SK-MEL-5 (cell line): ENCODE data around the gene EMD. TPM values are rescaled to one million over a fixed set of nuclear protein-coding genes. Genes with fewer than 3 reads are reported as not detected.
A peak's percentile ranks its signal among the peaks of the same experiment; 100 is the strongest.
"Not testable (repeated sequence)": the region's sequence is repeated elsewhere in the genome, so short reads cannot be mapped to it uniquely, and the experiment has no call there.

ENCODE experiments used
- DNase-seq: peaks from one replicate; pipeline ENCODE4 v3.0.0-alpha.2; 2016; ENCODE audit warnings: low read depth, low spot score
- in situ Hi-C: cut with HindIII; loops from 2 replicates; pipeline ENCODE4 v1.10.0; 2016; ENCODE audit warnings: low sequenced_read_pairs, high pct_unique_total_duplicates, low pct_unique_long_range_greater_than_20kb
- polyA plus RNA-seq, 2 experiments: library from polyadenylated mRNA; depleted of rRNA; stranded (reverse); fragments of >200 nt; gene quantifications; 2 replicates each; pipeline ENCODE4 v1.2.3, GENCODE V29; 2015
- total RNA-seq: library from RNA; depleted of rRNA; stranded (reverse); fragments of >200 nt; shearing (Covaris generic); gene quantifications from 2 replicates; pipeline ENCODE4 v1.2.3, GENCODE V29; 2014; rRNA removed

EMD gene
- total RNA-seq: 15.4 and 21.3 TPM in 2 replicates
- polyA plus RNA-seq (2015; cell fraction: cytosol; rRNA removed): 66.5 and 77.3 TPM in 2 replicates
- 119 and 130 TPM in 2 replicates for polyA plus RNA-seq (2015; cell fraction: nucleus; rRNA removed)

DNA sequence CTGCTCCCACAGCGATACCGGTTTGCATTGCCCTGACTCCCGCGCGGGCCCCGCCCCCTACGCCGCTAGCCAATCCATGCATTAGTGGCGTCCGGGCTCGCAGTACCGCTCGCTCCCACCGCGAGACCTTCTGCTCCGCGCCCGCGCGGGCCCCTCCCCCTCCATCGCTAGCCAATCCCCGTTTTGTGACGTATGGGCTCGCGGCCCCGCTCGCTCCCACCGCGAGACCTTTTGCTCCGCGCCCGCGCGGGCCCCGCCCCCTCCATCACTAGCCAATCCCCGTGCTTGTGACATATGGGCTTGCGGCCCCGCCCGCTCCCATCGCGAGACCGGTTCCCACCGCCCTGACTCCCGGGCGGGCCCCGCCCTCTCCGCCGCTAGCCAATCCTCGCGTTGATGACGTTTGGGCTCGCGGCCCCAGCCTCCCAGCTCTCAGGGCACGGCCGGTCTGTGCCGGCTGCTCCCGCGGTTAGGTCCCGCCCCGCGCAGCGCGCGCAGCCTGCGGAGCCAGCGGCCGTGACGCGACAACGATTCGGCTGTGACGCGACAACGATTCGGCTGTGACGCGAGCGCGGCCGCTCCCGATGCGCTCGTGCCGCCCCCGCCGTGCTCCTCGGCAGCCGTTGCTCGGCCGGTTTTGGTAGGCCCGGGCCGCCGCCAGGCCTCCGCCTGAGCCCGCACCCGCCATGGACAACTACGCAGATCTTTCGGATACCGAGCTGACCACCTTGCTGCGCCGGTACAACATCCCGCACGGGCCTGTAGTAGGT, at the start of gene EMD:
TSS of gene EMD (plus strand) at position 497 of the 770 bp plus-strand sequence. CDS start at position 687, 190 bp downstream.
- in situ Hi-C loops: no loop called here
- peak; percentile 96 for DNase-seq

DNA sequence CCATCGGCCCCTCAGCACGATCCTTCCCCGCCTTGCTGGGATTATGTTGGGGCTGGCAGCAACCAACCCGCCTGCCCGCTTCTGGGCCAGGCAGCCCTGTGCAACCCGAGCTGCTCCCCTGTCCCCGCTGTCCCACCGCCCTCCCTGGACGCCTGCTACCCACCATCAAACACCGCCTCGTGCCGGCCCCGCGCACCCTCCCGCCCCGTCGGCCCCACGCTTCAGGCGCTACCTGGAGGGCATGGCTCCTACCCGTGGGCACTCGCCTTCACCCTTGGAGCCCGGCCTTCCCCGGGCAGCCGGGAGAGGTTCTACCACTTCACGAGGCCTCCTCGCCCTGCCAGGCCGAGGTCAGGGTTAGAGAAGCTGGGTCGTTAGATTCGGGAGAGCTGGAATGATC, 46.5 kb upstream of the EMD start:
- in situ Hi-C loops: no loop called here
- no peak for DNase-seq

DNA sequence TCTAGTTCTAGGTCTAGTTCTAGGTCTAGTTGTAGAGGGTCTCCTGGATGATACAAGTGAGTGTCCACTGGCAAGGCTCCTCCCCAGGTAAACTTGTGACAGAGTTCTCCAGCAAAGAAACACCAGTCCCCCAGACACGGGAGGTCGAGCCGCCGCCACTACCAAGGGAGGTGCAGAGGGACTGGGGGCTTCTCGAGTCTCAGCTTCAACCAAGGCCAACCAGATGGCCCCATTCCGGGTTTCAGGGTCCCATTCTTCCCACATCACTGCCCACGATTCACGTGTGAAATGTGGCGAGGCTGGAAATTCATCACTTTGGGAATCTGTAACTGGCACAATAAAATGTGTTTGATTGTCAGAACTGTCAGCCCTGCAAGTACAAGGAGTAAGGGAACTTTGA, 46.0 kb upstream of the EMD start:
- in situ Hi-C loops: no loop called here
- no peak for DNase-seq

DNA sequence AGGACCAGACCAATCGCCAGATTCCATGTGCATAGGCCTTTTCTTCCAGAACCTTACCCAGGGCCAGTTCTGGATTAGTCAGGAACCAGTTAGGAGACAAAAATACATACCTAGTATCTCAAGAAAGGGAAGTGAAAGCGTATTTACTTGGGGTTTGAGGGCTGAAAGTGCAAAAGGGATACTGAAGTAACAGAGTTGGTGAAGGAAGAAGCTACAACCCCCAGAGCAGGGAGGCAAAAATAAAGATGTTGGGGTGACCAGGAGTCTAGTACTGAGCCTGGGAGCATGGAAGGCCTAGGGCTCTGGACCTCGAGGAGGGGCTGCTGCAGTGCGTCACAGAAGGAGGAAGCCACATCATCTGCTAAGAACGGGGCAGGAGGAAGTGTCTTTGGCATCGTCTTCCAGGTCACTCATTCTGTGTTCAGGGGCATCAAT, 45.2 kb upstream of the EMD start:
- DNase-seq: no peak
- in situ Hi-C loops: no loop called here

DNA sequence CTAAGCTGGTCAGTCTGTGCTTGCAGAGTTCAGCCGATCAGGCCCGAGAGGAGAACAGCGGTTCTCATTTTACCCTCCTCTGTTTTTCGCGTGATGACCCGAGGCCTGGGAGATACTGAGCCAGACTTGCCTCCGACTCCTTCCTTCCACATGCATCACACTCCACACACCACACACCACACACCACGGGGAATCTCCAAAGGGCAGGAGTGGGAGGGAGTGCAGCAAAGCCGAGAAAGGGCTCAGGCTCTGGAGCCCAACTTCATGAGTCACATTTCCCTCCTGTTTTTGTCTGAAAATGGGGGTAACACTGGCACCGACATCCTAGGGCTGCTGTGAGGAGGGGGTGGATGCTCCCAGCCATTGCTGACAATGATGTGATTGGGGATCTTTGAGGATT, 44.6 kb upstream of the EMD start:
- DNase-seq: no peak
- in situ Hi-C loops: no loop called here

DNA sequence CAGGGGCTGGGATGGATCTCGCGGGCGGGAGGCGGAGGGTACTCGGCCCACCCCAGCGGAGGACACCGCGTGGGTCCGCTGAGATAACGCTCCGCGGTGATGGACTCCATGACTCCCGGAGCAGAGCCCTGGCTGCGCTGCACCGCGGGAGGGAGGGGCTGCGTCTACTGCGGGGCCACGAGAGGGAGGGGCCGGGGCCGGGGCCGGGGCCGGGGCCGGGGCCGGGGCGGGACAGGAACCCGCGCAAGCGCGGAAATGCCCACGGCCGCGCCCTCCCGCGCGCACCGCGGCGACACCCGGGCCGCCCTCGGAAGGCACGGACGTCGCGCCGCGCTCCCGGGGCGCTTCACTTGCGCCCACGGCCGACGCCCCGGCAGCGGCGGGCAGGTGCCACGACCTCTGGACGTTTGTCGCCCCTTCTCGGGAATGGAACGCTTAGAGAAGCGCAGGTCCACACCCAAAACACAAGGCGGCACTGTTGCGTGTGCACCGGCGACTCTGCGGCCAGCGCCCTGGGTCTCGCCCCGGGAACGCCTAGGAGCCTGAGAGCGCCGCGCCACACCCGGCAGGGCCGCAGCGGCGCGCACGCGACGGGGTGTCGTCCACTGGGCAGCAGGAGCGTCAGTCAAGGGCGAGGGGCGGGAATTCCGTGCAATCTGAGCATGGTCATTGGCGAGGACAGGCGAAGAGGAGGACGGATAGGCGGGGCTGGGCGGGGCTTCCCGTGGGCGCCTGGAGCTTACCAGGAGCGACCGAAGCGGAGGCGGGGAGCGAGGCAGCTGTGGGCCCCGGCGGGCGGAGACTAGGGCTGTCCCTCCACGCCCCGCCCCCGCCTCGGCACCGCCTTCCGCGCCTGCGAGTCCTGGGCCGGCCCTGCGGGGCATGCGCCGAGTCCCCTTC, 37.4 kb upstream of the EMD start:
- in situ Hi-C loops, DNase-seq: not testable (repeated sequence)

DNA sequence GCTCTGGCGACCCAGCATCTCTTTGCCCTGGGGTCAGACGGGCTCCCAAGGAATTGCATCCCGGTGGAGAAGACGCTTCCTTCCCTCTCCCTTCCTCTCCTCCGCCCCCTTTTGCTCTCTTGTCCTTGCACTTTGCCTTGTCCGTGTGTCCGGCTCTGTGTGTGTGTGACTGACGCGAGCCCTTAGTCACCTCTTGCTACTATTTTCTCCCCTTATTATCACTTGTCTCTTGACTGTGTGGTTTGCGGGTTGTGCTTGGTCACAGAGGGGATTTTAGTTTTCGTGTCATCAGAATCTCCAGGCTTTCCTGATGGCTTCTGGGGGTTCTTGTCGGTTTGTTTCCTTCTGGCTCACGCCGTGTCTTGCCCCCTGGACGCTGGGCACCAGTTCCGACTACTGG, 36.0 kb upstream of the EMD start:
- DNase-seq, in situ Hi-C loops: not testable (repeated sequence)

DNA sequence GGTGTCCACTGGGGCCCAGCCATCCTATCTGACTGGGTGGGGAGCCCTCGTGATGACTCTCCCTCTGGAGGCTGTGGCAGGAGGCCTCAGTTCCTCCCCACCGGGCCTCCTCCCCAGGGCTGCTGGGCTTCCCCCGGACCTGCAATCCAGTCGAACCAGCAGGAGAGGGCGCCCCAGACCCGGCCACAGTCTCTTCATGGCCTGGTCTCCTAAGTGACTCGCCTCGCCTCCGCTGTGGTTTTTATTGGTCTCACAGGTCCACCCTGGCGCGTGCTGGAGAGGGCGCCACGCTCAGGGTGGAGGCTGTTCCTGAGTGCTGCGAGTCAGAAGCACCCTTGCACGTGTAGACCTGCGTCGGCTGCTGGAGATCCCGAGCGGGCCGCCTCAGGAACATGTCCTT, 35.5 kb upstream of the EMD start:
- in situ Hi-C loops, DNase-seq: not testable (repeated sequence)

DNA sequence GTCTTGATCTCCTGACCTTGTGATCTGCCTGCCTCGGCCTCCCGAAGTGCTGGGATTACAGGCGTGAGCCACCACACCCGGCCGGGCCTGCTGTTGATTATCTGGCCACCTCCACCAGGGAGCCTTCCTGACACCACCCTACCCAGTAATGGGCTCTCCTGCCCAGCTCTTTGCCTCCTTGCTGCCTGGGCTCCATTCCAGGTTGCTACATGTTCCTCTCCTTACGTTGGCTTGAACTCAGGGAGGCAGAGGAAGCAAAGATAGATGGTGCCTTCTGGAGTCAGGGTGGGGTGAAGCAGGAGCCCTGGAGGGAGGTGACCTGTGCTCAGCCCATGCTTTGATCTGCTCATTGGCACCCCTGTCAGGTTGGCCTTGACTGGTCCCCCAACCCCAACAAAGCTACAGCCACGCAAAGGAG, 31.0 kb upstream of the EMD start:
- no peak for DNase-seq
- in situ Hi-C loops: no loop called here

DNA sequence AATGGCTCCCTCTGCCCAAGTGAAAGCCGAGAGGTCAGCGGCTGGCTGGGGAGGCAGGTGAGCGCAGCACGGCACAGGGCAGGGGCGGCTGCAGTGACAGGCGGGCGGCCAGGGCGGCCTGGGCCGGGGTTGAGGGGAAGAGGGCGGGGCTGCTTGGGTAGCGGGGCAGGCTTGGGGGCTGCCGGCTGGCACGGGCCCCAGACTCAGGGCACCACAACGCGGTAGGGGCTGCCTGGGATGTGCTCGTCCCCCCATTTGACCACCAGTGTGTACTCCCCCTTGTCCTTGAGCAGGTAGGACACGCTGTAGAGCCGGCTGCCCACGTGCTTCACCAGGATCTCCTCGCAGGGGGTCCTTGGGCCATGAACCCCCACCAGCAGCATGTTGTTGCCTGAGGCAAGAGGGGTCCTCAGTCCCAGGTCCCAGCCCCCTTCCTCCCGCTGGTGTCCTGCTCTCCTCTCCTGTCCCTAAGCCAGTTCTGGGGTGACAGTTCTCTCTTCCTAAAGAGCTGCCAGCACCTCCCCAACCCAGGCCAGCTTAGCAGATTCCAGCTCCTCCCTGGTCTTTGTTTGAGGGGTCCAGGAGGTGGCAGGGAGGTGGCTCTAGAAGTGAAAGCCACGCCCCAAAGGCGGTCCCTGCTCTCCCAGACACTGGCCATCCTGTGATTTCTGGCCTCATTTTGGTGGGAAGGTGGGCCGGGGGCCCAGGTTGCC, 30.3 kb upstream of the EMD start:
- in situ Hi-C loops: no loop called here
- DNase-seq: no peak

DNA sequence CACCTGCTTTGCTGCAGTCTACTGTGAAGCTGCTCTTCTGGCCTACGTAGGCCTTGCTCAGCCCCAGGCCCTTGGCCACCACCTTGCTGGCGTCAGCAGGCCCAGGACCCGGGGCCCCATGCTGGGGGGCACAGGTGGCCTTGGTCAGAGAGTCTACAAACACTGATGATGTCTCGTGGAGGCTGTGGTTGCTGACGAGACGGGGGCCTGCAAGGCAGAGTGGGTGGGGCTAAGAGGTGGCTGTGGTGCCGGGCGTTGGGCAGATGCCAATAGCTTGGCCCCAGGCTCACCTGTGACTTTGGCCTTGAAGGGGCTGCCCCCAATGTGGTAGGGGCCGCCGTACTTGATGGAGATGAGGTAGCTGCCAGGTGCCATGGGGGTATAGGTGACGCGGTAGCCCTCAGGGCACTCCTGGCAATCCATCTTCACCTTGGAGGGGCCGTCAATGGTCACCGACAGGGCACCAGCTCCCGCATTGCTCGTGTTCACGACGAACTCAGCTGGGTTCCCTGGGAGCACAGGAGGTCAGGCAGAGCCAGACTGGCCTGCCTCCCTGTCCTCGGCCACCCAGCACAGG, 29.6 kb upstream of the EMD start:
- no peak for DNase-seq
- in situ Hi-C loops: no loop called here

DNA sequence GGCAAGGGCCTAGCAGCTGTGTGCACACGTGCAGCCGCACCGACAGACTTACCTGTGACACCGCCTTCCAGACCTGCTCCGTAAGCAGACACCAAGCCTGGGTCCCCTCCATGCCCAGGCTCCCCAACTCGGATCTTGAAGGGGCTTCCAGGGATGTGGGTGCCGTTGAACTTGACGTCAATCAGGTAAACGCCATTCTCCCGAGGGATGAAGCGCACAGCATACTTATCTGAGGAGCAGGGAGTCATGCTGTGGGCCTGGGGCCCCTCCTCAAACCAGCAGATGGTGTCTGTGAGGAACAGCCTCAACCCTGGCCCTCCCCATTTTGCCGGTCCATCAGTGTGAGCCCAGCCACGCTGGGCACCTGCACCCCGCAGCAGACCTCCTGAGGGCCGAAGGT, 29.1 kb upstream of the EMD start:
- DNase-seq: no peak
- in situ Hi-C loops: no loop called here

DNA sequence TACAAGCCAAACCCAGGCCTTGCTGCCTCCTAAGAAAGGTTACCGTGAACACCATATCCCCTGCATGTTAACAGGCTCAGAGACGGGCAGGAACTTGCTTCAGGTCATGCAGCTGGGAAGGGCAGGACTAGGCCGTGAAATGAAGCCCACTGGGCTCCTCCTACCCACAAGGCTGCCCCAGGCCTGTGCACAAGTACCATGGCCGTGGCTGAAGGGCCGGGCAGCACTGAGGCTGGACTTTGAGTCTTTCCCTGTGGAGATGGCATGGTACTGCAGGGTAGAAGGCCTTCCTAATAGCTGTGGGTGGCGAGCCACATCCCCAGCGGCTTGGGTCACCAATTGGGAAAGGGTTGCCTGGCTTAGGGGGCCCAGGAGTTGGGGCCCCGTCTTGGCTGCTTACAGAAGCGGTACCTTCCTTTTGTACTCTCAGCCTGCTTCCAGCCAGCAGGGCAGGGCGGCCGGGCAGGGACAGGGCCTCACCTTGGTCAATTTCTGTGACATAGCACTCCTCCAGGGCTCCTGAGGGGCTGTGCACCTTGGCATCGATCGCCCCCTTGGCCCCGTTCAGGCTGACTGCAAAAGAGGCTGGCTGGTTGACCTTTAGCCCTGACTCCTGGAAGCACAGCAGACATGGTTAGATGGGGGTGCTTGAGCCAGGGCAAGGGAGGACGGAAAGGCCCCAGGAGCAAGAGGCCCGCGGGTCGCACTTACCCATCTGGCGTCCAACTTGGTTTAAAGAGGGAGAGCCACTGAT, 28.5 kb upstream of the EMD start:
- no peak for DNase-seq
- in situ Hi-C loops: no loop called here

DNA sequence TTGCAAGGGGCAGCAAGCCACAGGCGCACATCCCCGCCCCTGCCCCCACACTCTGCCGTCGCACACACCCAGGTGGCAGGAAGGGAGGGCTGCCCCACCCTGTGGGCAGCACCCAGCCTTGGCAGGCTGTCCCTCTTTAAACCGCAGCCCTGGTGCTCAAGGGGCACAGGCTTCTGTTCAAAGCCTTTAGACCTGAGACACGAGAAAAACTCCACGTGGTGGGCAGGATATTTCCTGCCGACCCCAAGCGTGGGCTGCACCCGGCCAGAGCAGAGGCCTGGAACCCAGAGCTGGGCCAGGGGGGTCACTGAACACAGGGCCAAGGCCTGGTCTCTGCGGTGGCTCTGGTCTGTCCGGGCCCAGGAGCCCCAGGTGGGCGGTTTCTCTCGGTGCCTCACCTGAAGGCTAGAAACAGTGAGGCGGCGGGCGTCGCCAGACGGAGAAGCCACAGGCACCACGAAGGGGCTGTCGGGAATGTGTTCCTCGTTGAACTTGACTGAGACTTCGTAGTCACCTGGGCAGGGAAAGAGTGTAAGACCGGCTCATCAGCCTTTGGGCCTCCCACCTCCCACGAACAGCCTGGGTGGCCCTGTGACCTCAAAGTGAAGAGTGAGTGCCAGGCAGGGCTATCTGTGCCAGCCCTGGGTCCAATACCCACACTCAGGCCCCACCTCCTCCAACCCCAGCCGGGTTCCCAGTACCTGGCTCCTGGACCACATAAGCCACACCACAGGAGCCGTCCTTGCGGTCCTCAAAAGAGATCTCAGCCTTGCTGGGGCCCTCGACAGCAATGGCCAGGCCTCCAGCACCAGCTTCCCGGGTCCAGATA, 27.7 kb upstream of the EMD start:
- no peak for DNase-seq

DNA sequence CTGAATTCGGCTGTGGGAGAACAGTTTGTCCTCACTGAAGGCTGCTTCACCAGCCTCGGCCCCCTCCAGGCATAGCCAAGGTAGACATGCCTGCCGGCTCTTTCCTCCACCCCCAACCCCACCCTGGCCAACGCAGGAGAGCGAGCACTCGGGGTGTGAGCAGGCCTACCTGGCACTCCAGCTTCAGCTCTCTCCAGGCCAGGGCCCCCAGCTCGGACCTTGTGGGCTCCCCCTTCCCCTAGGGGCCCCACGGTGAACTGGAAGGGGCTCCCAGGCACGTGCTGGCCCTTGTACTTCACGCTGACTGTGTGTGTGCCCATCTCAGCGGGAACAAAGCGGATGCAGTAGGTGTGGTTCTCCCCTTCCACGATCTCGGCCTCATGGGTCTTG, 27.1 kb upstream of the EMD start:
- no peak for DNase-seq
- in situ Hi-C loops: no loop called here

More for the DNA sequence above, 27.7 kb upstream of the EMD start:
- in situ Hi-C loops: no loop called here

DNA sequence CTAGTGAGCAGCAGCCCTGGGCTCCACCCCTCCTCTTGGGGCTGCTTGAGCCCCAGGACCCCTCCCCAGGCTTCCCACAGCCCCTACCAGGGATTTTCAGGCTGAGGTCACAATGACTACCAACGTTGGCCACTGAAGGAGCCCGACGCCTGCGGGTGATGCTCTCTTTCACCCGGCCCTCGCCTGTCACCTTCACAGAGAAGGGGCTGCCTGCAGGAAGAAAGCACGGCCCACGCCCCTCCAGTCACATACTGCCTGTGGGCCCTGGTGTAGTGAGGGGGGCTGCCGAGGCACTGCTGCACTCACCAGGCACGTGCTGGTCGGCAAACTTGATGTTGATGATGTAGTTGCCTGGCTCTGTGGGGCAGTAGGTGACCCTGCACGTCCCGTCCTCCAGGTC, 26.6 kb upstream of the EMD start:
- in situ Hi-C loops: no loop called here
- DNase-seq: no peak
